Measurements from ENCODE around the gene RPN1.

RPN1 gene

DNA sequence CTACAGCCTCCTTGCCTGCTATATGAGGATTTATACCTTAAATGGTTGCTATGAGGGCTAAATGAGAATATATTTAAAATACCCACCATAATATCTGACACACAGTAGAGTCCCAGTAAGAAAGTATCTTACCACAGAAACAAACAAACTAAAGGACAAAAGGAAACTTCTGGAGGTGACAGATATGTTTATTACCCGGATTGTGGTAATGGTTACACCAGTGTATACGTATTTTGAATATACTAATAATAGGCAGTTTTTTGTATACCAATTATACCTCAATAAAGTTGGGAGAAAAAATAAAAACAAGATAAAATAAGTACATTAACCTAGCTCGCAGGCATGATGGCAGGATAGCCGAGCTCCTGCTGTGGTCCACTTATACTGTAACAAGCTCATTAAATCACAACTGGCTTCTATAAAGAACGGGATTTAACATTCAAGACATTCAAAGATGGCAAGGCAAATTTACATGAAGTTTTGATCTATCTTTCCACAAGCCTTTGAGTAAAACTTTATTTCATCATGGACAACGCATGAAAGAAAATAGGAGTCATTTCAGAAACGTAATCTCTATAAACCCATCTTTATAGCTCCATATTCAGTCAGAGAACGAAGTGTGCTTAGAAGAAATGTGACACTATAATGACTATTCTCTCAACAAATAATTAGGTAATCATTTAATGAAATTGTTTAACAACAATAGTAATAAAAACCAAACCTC lies 1.5 kb downstream of the RPN1 start:
- DNase-seq: no peak

GRCh38 chr3:128648402-128648801 lies 2.2 kb downstream of the RPN1 start:
- DNase-seq: no peak

DNA sequence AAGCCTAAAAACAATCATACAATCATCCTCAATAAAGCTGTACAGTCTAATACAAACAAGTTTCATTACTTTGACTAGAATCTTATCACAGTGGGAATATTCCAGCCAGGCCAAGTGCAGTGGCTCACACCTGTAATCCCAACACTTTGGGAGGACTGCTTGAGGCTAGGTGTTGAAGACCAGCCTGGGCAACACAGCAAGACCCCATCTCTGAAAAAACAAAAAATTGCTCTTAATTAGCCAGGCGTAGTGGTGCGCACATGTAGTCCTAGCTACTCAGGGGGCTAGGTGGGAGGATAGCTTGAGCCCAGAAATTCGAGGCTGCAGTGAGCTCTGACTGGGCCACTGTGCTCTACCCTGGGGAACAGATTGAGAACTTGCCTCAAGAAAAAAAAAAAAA lies 3.3 kb downstream of the RPN1 start:
- DNase-seq: no peak

- no peak for DNase-seq
These were observed 16.5 kb downstream of the RPN1 start for GRCh38 chr3:128634075-128634611.

DNA sequence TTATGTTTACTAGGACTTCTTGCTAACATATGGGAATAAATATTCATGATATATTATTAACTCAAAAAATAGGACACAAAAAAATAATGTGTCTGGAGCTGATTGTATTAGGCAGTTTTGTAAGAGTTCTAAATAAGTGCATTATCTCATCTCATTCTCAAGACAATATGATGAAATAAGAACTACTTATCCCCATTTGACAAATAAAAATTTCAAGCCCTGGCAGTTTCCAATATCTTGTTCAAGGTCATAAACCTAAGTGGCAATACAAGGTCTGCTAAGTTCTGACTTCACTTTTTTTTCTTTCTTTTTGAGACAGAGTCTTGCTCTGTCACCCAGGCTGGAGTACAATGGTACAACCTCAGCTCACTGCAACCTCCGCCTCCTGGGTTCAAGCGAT lies 18.3 kb downstream of the RPN1 start:
- no peak for DNase-seq

GRCh38 chr3:128629936-128630335 lies 20.7 kb downstream of the RPN1 start:
- DNase-seq: no peak

DNA sequence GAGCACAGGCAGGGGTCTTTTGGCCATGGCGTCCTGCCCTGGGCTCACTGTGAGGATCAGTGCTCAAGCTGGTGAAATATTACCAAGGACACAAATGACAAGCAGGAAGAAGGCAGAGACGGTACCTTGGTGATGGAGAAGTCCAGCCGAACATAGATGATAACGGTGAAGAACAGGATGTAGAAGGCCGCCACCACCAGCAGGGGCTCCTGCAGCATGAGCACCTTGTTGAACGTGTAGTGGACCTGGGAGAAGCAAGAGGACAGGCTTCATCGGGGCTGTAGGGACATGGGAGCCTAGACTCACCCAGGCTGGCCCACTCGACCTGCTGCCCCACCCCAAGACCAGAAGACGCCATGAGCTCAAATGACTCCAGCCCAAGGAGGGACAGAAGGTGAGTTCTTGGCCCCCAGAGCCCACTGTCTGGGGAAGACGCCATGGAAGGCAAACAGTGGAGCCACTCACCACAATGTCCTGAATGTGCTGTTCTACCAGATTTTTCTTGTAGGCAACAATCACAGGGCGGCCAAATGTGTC lies 25.1 kb downstream of the RPN1 start:
- no peak for DNase-seq

DNA sequence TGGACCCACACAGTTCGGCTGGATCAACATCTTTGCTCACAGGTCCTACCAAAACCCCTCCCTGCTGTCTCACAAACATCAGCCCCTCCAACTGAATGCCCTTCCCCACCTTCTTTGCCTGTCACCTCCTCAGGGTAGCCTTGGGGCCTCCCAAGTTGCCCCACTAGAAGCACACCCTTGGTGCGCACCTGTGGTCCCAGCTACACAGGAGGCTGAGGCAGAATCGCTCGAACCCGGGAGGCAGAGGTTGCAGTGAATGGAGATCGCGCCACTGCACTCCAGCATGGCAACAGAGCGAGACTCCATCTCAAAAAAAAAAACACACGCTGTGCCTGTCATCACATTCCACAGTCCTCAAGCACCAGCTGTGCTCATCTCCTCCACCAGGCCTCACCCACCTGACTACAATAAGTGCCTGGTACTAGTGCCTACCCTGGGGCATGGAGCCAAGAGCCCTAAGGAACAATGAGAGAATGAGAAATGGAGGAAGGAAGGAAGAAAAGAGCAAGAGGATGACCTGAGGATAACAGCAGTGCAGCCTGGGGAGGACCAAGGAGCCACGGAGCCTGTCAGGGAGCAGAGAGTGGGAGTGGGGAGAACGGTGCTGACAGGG lies 26.0 kb downstream of the RPN1 start:
- no peak for DNase-seq

GRCh38 chr3:128623762-128624176 lies 26.8 kb downstream of the RPN1 start:
- no peak for DNase-seq

DNA sequence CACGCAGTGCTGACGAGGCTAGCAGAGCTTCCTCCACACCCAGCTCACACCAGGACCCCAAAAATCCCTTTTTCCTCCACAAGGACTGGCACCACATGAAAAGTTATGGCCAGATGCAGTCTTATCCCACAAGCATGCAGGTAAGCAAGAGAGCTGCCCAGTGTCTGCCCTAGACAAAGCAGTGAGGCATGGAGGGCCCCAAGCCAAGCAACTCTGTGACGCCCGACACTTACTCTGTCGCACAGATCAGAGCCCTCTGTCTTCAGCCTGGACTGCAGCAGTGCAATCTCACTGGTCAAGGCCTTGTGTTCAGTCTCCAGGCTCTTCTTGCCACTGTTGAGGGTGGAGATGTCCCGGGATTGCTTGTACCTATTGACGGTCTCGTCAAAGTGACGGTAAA lies 28.7 kb downstream of the RPN1 start:
- no peak for DNase-seq

- DNase-seq: no peak
These were observed 29.4 kb downstream of the RPN1 start for GRCh38 chr3:128621234-128621633.

DNA sequence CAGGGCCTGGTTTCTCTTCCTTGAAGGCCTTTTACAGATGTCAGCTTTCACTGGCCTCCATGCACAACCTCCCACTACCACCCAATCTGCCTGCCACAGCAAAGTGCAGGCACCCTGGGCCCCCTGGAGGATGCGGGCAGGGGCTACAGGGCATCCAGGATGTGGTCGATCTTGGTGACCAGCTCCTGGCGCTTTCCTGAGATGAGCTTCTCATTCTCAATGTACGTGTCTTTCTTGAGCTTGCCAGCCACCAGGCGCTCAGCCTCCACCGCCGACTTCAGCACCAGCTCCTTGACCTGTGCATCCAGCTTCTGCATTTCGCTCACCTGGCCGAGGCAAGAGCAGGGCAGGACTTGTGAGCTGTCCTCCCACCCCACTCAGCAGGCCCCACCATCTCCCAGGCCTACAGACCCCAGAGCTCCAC lies 30.3 kb downstream of the RPN1 start:
- no peak for DNase-seq

DNA sequence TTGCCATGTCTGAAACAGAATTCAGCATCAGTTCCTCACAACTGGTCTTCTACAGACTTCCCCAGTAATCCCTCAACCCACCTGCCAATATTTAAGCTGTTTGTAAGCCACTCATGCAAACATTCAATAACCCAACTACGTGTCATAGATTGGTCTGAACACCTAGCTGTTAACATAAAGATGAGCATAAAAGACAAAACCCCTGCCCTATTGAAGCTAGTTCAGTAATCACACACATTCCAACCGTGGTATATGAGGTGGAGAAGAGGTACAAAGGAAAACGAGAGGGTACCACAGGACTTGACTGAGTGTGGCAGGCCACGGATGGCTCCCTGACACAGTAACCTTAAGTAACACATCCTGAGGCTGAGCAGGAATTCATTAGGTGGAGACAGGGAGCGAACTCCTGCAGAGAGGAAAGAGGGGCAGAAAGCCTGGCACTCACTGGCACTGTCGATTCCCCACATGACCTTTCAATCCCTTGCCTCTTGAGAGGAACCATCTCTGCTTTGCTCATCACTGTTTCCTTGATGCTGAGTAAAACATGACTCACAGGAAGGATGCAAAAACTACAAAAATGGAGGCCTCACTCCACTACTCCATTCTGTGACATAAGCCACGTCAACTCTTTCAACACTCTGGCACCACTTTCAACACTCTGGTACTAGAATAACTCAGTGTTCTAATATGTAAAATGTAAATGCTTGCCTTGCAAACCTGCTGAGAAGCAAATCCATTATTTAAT lies 31.3 kb downstream of the RPN1 start:
- no peak for DNase-seq

GRCh38 chr3:128618398-128618726 lies 32.3 kb downstream of the RPN1 start:
- DNase-seq: no peak

- DNase-seq: peak; percentile 66 to 99 (median 94)
These were observed 32.8 kb downstream of the RPN1 start for GRCh38 chr3:128617557-128618397.

GRCh38 chr3:128617270-128617556 lies 33.4 kb downstream of the RPN1 start:
- DNase-seq: no peak

- peak in 1 of 14 donors; percentile 11 for DNase-seq
These were observed 33.9 kb downstream of the RPN1 start for GRCh38 chr3:128616516-128617269.

- no peak for DNase-seq
These were observed 36.5 kb downstream of the RPN1 start for GRCh38 chr3:128614076-128614475.

GRCh38 chr3:128613083-128613829 lies 37.4 kb downstream of the RPN1 start:
- DNase-seq: no peak

DNA sequence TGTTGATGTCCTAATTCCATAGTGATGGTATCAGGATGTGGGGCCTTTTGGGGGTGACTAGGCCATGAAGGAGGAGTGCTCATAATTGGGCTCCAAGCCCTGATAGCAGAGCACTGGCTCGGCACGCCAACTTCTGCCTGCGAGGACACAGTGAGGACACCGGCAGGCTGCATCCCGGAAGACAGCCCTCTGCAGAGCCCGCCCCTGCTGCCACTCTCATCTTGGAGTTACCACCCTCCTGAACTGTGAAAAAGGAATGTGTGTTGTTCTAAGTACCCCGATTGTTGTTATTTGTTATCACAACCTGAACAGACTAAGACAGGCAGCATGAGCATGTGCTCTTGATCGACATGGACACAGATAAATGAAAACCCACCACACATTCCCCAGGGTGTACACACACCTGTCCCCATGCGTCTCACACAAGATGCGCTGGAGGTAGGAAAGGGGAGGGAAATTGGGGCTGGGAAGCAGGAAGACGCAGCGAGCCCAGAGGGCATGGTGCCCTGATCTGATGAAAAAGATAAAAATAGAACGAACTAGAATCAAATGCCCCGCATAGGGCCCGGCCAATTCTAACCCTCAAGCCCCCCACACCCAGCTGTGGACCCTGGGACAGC lies 40.1 kb downstream of the RPN1 start:
- DNase-seq: no peak

- DNase-seq: no peak
These were observed 41.3 kb downstream of the RPN1 start for GRCh38 chr3:128609294-128609693.

Measured in C1 segment of cervical spinal cord (tissue), 14 donors.